HG03439 (cell line): ENCODE data around the gene EPB41L1.

Source experiments
- ATAC-seq: cut with Tn5 transposase; IDR thresholded peaks from one replicate; pipeline ENCODE4 v1.9.1; 2021; ENCODE audit warnings: mild to moderate bottlenecking, moderate library complexity; ENCODE audit not compliant: unreplicated experiment

Gene EPB41L1

GRCh38 chr20:36153736-36154699 lies 522 bp upstream of the EPB41L1 start:
- no peak for ATAC-seq

- ATAC-seq: no peak
Observed at GRCh38 chr20:36155629-36155971, 1.1 kb downstream of the EPB41L1 start.

GRCh38 chr20:36155991-36156390 lies 1.5 kb downstream of the EPB41L1 start:
- no peak for ATAC-seq

GRCh38 chr20:36157610-36158009 lies 3.1 kb downstream of the EPB41L1 start:
- no peak for ATAC-seq

- ATAC-seq: no peak
Observed at GRCh38 chr20:36158160-36158741, 3.7 kb downstream of the EPB41L1 start.

DNA sequence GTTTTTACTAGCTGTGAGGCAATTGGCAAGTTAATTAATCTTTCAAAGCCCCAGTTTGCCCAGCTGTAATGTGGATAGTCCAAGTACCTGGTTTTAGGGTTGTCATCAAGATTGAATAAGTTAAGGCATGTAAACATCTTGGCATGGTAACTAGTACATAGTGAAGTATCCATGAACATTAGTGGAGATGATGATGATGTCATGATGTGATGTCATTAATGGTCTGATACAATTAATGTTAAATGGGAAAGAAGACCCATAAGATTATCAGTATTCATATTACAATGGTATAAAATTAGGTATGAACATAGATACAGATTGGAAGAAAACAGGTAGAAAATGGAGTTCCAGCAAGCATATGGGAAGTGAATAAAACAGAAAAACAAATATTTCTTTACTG lies 5.3 kb downstream of the EPB41L1 start:
- no peak for ATAC-seq

- no peak for ATAC-seq
Observed at GRCh38 chr20:36162272-36162966, 7.9 kb downstream of the EPB41L1 start.

GRCh38 chr20:36167902-36168503 lies 13.5 kb downstream of the EPB41L1 start:
- no peak for ATAC-seq

GRCh38 chr20:36170542-36171215 lies 16.1 kb downstream of the EPB41L1 start:
- ATAC-seq: no peak

DNA sequence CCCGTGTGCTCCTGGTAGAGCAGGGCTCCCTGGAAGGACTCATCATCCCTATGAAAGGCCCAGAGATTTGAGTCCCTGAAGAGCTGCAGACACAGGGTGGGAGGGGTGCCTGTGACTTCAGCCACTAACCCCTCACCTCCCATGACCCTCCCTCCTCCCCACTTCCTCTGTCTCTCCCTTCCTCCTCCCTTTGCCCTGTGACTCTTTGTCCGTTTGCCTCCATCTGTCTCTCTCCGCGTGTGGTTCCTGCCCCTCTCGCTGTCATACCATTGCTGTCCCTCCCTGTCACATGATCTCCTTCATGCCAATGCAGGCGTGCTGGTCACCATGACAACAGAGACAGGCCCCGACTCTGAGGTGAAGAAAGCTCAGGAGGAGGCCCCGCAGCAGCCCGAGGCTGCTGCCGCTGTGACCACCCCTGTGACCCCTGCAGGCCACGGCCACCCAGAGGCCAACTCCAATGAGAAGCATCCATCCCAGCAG lies 19.0 kb downstream of the EPB41L1 start:
- no peak for ATAC-seq

DNA sequence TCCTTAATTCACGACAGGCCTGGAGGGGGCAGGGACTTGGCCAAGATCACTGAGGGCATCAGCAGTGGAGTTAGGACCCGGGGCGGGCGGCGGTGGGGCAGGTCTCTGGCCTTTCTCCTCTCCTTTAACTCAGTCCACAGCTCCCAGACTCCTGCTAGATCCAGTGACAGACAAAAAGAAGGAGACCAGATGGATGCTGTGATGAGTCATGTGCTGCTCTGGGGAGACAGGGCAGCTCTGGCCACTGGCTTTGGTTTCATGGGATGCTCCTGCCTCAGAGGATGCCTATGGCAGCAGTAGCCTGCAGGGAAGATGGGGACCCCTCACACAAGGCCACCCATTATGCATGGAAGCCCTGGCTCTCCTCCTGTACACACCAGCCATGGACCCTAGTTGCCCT lies 20.5 kb downstream of the EPB41L1 start:
- ATAC-seq: no peak

GRCh38 chr20:36175475-36175995 lies 21.0 kb downstream of the EPB41L1 start:
- ATAC-seq: no peak

DNA sequence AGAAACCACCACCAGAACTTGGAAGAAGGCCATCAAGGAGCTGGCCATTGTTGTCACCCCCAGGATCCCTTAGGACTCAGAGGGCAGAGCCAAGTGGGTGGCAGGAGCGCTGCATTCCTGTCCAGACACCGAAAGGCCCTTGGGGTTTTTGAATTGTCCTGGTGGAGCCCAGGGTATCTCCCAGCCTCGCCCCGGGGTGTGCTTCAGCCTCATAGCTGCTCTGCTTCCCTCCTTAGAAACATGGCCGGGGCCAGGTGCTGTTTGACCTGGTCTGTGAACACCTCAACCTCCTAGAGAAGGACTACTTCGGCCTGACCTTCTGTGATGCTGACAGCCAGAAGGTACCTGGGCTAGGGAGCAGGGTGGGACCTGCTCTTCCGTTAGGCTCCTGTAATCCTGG lies 23.2 kb downstream of the EPB41L1 start:
- ATAC-seq: no peak

DNA sequence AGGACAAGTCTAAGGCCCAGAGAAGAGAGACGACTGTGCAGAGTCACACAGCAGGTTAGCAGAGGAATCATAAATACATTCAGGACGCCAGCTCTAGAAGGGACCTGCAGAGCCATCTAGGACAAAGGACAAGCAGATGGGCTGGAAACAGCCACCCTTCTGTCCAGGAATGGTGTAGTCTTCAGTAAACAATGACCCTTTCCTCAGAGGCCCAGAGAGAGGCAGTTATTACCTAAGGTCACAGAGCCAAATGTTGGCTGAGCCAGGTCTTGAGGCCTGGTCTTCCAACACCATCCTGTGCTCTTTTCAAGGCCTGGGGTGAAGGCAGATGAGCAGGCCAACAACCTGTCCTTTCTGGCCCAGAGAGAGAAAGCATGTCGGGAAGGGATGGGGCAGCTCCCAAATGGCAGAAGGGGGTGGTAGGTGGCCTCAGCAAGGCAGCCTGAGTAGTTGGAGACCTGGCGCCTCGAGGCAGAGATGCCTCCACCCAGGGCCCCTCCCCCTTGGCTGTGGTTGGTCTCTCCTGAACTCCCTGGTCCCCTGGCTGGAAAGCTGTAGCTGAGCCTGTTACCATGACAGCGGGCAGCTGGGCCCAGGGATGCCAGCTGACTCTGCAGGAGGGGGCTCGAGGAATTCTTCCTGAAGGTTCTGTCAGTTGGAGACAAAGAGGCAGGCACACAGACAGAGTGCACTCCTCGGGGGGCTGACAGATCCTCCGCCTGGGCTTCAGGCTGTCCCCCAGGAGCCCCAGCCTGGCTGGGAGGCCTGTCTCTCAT lies 24.8 kb downstream of the EPB41L1 start:
- ATAC-seq: no peak

DNA sequence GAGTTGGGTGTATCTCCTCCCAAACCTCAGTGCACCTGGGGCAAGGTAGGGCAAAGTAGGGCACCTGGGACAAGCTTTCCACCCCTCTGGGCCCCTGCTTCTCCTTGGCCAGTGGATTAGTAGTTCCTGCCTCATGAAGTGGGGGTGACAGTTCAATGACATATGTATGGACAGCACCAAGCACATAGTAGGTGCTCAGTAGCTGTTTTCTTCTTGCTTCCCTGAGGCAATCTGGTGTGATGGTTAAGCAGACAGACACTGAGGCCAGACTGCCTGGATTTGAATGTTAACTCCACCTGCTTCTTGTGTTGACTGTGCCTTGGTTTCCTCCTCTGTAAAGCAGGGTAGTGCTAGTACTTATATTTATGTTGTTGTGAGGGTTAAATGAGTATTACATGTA lies 25.8 kb downstream of the EPB41L1 start:
- no peak for ATAC-seq

GRCh38 chr20:36181934-36182603 lies 27.5 kb downstream of the EPB41L1 start:
- no peak for ATAC-seq

- no peak for ATAC-seq
Observed at GRCh38 chr20:36182604-36183154, 28.1 kb downstream of the EPB41L1 start.

DNA sequence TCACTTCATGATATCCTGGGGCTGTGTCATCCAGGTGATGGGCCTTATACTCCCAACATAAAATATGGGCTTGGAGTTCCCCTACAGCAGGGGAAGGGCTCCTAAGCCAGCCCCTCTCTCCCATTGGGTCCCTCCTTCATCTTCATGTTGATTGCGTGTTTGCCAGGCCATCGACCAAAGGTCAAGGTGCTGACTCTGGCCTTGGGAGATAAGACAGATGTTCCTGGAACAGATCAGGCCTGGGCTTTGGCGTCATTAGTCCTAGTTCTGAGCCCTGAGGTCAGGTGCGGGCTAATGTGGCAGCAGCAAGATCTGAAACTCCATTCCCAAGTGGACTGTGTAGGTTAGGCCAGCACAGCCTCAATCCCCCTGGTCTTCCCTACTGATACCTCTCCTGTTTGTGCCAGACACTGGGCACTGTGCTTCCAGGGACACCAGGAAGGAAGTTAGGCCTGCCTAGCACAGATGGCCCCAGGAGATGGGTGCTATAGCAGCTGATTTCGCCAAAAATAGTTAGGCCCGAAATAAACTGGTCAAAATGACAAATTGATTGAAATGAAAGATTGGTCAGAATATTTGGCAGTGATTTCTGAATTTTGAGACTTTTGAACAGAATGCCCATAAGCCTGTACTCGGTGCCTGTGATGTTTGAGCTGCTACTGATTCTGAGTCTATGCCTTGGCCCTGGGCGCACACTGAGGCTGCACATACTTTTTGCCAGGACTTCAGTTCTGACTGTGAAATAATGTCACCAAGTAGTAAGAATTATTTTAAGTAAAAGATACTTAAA lies 28.8 kb downstream of the EPB41L1 start:
- no peak for ATAC-seq
